HG02763 (cell line): Measurements from ENCODE around the gene SDCBP2.

Experiments
- ATAC-seq: cut with Tn5 transposase; IDR thresholded peaks from one replicate; pipeline ENCODE4 v1.9.1; 2021; ENCODE audit warnings: mild to moderate bottlenecking, moderate library complexity; ENCODE audit not compliant: unreplicated experiment

The SDCBP2 gene

GRCh38 chr20:1278993-1279392 lies 49.9 kb downstream of the SDCBP2 start:
- ATAC-seq, result no peak

- no peak for ATAC-seq
Observed at GRCh38 chr20:1277529-1278322, 51.2 kb downstream of the SDCBP2 start.

- ATAC-seq, result no peak
Observed at GRCh38 chr20:1275919-1276318, 53.0 kb downstream of the SDCBP2 start.

- no peak for ATAC-seq
Observed at GRCh38 chr20:1274485-1275311, 54.2 kb downstream of the SDCBP2 start.

GRCh38 chr20:1273366-1273765 lies 55.6 kb downstream of the SDCBP2 start:
- ATAC-seq, result no peak

DNA sequence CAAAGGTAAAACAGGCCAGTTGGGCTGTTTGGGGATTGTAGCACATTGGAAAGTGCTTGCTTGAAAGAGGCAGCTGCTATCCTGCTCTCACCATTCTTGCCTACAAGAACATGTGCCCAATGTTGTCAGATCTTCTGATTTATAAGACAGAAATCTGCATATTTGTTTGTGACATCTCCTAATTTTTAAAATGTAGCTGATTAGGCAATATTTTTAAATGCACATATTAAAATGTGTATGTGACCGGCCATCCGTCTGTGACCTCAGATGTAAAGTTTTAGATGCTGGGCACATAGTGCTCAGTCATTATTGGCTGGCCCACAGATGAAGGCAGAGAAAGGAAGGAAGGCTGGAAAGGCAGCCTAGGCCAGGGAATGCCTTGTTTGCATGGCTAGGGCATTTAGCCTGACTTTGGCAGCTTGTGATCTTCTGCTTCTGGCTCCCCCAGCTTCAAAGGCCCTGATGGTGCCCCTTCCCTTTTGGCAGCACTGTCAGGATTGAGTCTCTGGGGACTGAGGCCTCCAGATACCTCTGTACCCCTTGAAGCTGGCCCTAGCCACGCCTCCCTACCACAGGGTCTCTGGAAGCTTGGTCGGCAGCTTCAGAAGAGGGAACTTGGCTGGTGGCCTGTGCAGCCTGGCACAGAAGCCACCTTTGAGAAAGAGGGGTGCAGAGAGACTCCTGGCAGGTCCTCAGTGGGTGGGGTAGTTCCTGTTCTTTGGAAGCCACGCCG lies 56.4 kb downstream of the SDCBP2 start:
- ATAC-seq, result no peak

- ATAC-seq, result no peak
Observed at GRCh38 chr20:1269850-1270249, 59.1 kb downstream of the SDCBP2 start.

GRCh38 chr20:1269235-1269634 lies 59.7 kb downstream of the SDCBP2 start:
- ATAC-seq, result no peak

DNA sequence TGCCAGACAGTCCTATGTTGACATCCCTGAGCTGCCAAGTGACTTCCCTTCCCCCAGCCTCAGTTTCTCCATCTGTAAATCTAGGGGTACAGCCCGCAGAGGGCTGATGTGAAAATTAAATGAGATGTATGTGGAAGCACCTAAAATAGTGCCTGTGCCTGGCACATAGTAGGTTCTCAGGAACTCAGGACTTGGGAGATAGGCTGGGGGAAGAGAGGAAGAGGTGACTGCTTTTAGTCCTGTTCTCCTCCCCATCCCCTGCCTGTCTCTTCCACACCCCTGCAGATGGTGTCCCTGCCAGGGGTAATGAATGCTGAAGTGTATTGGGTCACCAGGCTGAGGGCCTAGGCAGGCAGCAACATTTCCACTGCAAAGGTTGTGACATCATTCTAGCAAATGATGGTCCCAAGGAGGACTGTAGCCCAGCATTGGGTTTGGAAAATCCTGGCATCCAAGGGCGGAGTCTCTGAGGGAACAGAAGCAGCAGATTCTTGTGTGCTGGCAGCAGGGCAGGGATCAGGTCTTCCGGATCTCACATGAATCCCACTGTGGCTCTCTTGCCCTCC lies 61.0 kb downstream of the SDCBP2 start:
- ATAC-seq, result no peak

DNA sequence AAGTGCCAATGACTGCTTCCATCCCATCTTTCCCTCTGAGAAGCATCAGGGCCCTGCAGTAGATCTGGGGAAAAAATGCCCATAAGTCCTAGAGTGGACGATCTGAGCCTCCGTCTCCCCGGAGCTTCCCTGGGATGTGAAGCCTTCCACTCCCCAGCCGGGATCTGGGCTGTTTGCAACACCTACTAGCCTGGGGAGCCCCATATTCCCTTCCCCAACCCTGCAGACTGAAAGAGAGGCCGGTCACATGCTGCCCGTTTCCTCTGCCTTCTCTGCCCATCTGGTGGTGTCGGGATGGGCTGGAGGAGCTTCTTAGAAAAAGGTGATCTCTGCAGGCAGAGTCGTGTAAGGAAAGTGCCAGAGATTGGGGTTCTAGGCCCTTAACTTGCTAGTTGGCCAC lies 61.8 kb downstream of the SDCBP2 start:
- no peak for ATAC-seq

GRCh38 chr20:1266167-1266973 lies 62.6 kb downstream of the SDCBP2 start, which contains the start of gene SNPH:
SNPH (plus strand) TSS chr20:1266294; CDS start chr20:1296240, 29,946 bp downstream.
- no peak for ATAC-seq

GRCh38 chr20:1265916-1266166 lies 63.1 kb downstream of the SDCBP2 start:
- ATAC-seq, result no peak

DNA sequence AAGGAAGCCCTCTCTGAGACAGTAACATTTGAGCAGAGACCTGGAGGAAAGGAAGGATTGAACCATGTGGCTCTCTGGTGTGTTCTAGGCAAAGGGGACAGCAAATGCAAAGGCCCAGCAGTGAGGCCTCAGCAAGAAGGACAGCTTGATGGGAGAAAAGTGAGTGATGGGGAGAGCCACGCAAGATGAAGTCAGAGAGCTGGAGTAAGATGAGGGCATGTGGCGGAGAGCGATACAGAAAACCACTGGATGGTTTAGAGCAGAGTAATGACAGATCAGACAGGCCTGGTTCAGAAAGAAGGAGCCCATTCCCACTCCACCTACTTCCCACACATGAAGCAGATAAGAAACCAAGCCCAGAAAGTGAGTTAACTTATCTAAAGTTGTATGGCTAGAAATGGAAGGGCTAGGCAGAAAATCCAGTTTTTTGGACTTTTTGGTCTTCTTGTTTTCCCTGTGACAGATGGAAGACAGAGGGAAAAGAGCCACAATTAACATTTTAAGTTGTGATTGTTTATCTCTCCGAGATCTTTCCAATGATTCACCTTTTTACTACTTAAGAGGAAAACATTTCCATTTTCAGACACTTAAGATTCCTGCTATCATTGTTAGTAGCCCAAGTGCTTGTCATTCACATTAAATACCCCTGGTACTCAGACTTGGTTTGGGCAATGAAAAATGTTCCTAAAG lies 63.6 kb downstream of the SDCBP2 start:
- ATAC-seq, result no peak

DNA sequence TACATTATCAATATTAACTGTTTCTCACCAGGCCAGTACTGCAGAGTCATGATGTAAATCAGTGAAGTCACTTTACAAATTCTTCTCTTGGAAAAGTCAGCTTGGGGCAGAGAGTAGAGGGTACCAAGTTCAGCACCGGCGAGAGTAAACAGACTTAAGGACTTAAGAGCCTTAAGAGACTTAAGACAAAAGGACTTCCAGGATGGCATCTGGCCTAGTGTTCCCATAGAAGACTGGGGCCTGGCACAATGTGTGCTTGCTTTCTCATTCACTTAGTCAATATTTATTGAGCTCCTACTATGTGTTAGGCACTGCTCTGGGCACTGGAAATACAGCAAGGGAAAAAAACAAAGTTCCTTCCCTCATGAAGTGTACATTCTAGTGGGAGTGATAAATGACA lies 64.2 kb downstream of the SDCBP2 start:
- ATAC-seq, result no peak

DNA sequence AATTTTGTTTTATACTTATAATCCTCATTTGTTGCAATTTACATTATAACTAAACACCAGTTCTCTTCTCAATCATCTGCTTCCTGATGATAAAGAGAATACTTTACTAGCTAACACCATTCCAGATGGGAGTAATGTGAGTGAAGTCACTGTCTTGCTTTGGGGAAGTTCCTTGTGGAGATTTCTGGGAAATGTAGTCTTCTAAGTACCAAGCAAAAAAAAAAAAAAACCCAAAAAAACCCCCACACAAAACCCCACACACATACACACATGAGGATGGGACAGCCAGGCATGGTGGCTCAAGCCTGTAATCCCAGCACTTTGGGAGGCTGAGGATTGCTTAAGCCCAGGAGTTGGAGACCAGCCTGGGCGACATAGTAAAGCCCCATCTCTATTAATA lies 65.1 kb downstream of the SDCBP2 start:
- ATAC-seq, result no peak
